H1 (cell line): ENCODE data around the gene ICA1. TPM values are rescaled to one million over a fixed set of nuclear protein-coding genes. Genes with fewer than 3 reads are reported as not detected.

Experiments used
- CTCF ChIA-PET: fragments of 300-600 bp; sonication (Branson Sonifier 250); formaldehyde crosslinking; loops from one replicate; lab custom pipeline; 2021; ENCODE audit not compliant: partially characterized antibody; lab: Charles Lee
- POLR2A ChIA-PET: fragments of 300-600 bp; sonication (Branson Sonifier 250); formaldehyde crosslinking; loops from one replicate; lab custom pipeline; 2021; ENCODE audit warnings: inconsistent platforms; ENCODE audit not compliant: partially characterized antibody; lab: Charles Lee
- DNase-seq, 2 experiments: peaks; one replicate each; pipeline versions ENCODE4 v3.0.0 to v3.0.0-alpha.2; 2010 to 2022; ENCODE audit warnings: low spot score in 2 of 2, low read depth in 1 of 2, mixed read lengths in 1 of 2
- FAIRE-seq: peaks from 2 replicates; lab custom pipeline; 2011; peaks lifted over from hg19 to GRCh38; lab: Jason Lieb, UNC
- H2AFZ ChIP-seq: 2 replicates; pipeline ENCODE4 v1.8.1; 2012; ENCODE audit warnings: low read length, inconsistent platforms
- H2AK5ac ChIP-seq: 2 replicates; pipeline ENCODE4 v1.6.1; 2013; ENCODE audit warnings: low read depth, low read length
- H2BK120ac ChIP-seq: replicated peaks from 2 replicates; pipeline ENCODE3; 2013; ENCODE audit warnings: low read depth, low read length, inconsistent platforms
- H2BK12ac ChIP-seq: 2 replicates; pipeline ENCODE4 v1.6.1; 2013; ENCODE audit warnings: low read depth, low read length
- H2BK15ac ChIP-seq: 2 replicates; pipeline ENCODE4 v1.6.1; 2013; ENCODE audit warnings: low read length
- H2BK20ac ChIP-seq: 2 replicates; pipeline ENCODE4 v1.6.1; 2013; ENCODE audit warnings: low read length
- H2BK5ac ChIP-seq: 2 replicates; pipeline ENCODE4 v1.6.1; 2013; ENCODE audit warnings: low read depth, low read length
- H3K14ac ChIP-seq: 2 replicates; pipeline ENCODE4 v1.6.1; 2013; ENCODE audit warnings: inconsistent platforms; ENCODE audit not compliant: insufficient read length
- H3K18ac ChIP-seq: 2 replicates; pipeline ENCODE4 v1.6.1; 2013; ENCODE audit warnings: low read length; ENCODE audit errors: extremely low read depth
- H3K23ac ChIP-seq: 2 replicates; pipeline ENCODE4 v1.6.1; 2013; ENCODE audit warnings: inconsistent platforms; ENCODE audit not compliant: insufficient read length
- H3K23me2 ChIP-seq: 2 replicates; pipeline ENCODE4 v1.6.1; 2013; ENCODE audit warnings: low read depth, low read length
- H3K27ac ChIP-seq: 2 replicates; pipeline ENCODE4 v1.6.1; 2011; ENCODE audit warnings: low read depth, low read length, inconsistent platforms
- H3K27me3 ChIP-seq, 4 experiments: replicated peaks in 1 of 4; 1 replicate in 1 of 4; 2 replicates in 3 of 4; pipeline versions ENCODE4 v1.6.1 to v1.8.1; 2011 to 2013; ENCODE audit warnings: low read length in 3 of 4, mild to moderate bottlenecking in 3 of 4, inconsistent platforms in 2 of 4, mixed read lengths in 2 of 4, moderate library complexity in 1 of 4; ENCODE audit not compliant: control insufficient read depth in 3 of 4, insufficient read depth in 3 of 4; ENCODE audit errors: extremely low read depth in 1 of 4
- H3K36me3 ChIP-seq, 4 experiments: 2 replicates each; pipeline versions ENCODE4 v1.6.1 to v1.8.1; 2011 to 2013; ENCODE audit warnings: mild to moderate bottlenecking in 4 of 4, low read length in 3 of 4, moderate library complexity in 2 of 4, control low read depth in 1 of 4, inconsistent platforms in 1 of 4; ENCODE audit not compliant: insufficient read depth in 4 of 4, control insufficient read depth in 2 of 4
- H3K4ac ChIP-seq: replicated peaks from 2 replicates; pipeline ENCODE3; 2013; ENCODE audit warnings: low read length, low read depth, mixed read lengths, inconsistent platforms; ENCODE audit not compliant: insufficient read length
- H3K4me1 ChIP-seq, 4 experiments: replicated peaks in 1 of 4; 1 replicate in 1 of 4; 2 replicates in 3 of 4; pipeline versions ENCODE4 v1.6.1 to v1.8.1; 2011 to 2013; ENCODE audit warnings: low read length in 3 of 4, inconsistent platforms in 2 of 4, mixed read lengths in 1 of 4; ENCODE audit not compliant: insufficient read depth in 4 of 4, control insufficient read depth in 3 of 4
- H3K4me2 ChIP-seq, 2 experiments: 2 replicates each; pipeline versions ENCODE4 v1.6.1 to v1.8.1; 2011 to 2013; ENCODE audit warnings: low read depth in 2 of 2, low read length in 2 of 2, control low read depth in 1 of 2, inconsistent platforms in 1 of 2, mild to moderate bottlenecking in 1 of 2; ENCODE audit not compliant: insufficient read depth in 1 of 2
- H3K4me3 ChIP-seq, 4 experiments: fragments of 200-600, 300-600 bp in 1 of 4; sonication (generic), shearing (Covaris generic), sonication (Bioruptor Twin) in 1 of 4; 2 replicates each; pipeline versions ENCODE4 v1.5.1 to v1.8.1; 2011 to 2016; ENCODE audit warnings: low read length in 4 of 4, low read depth in 3 of 4, control low read depth in 2 of 4, inconsistent platforms in 2 of 4, mild to moderate bottlenecking in 2 of 4, mixed read lengths in 1 of 4, moderate library complexity in 1 of 4; ENCODE audit not compliant: insufficient read depth in 2 of 4; ENCODE audit errors: extremely low read depth in 1 of 4
- H3K56ac ChIP-seq: replicated peaks from 2 replicates; pipeline ENCODE3; 2013; ENCODE audit warnings: low read depth, mild to moderate bottlenecking, mixed read lengths, low read length, inconsistent platforms; ENCODE audit not compliant: insufficient read length
- H3K79me1 ChIP-seq: 2 replicates; pipeline ENCODE4 v1.6.1; 2013; ENCODE audit warnings: low read depth, low read length, control low read depth
- H3K79me2 ChIP-seq, 2 experiments: 2 replicates each; pipeline versions ENCODE4 v1.6.1 to v1.8.1; 2012 to 2013; ENCODE audit warnings: low read length in 2 of 2, mild to moderate bottlenecking in 2 of 2, inconsistent platforms in 1 of 2; ENCODE audit not compliant: insufficient read depth in 2 of 2, control insufficient read depth in 1 of 2
- H3K9ac ChIP-seq, 4 experiments: replicated peaks in 1 of 4; 1 replicate in 1 of 4; 2 replicates in 3 of 4; pipeline versions ENCODE4 v1.6.1 to v1.8.1; 2011 to 2013; ENCODE audit warnings: low read depth in 3 of 4, low read length in 3 of 4, control low read depth in 2 of 4, mild to moderate bottlenecking in 2 of 4, moderate library complexity in 2 of 4, inconsistent platforms in 1 of 4; ENCODE audit errors: extremely low read depth in 1 of 4
- H3K9me3 ChIP-seq, 2 experiments: 2 replicates each; pipeline versions ENCODE4 v1.6.1 to v1.8.1; 2012 to 2013; ENCODE audit warnings: mild to moderate bottlenecking in 2 of 2, moderate library complexity in 2 of 2, control low read depth in 1 of 2, inconsistent platforms in 1 of 2, low read depth in 1 of 2, low read length in 1 of 2, mixed read lengths in 1 of 2; ENCODE audit not compliant: insufficient read depth in 2 of 2
- H4K20me1 ChIP-seq, 2 experiments: replicated peaks in 1 of 2; 2 replicates each; pipeline versions ENCODE3 to v1.8.1; 2011 to 2013; ENCODE audit warnings: inconsistent platforms in 2 of 2, low read length in 2 of 2, mild to moderate bottlenecking in 1 of 2; ENCODE audit not compliant: insufficient read depth in 2 of 2, control insufficient read depth in 1 of 2
- H4K5ac ChIP-seq: 2 replicates; pipeline ENCODE4 v1.6.1; 2013; ENCODE audit warnings: low read length, low read depth, mixed read lengths, inconsistent platforms; ENCODE audit not compliant: insufficient read length
- H4K8ac ChIP-seq: 2 replicates; pipeline ENCODE4 v1.8.0; 2013; ENCODE audit warnings: mild to moderate bottlenecking, moderate library complexity, low read length, inconsistent platforms; ENCODE audit not compliant: insufficient read depth; ENCODE audit errors: extremely low read depth
- H4K91ac ChIP-seq: replicated peaks from 2 replicates; pipeline ENCODE3; 2013; ENCODE audit warnings: low read length, mixed read lengths, inconsistent platforms; ENCODE audit not compliant: insufficient read length
- BCL11A ChIP-seq, 2 experiments: IDR thresholded peaks; one replicate each; pipeline ENCODE4 v1.6.1; 2011; ENCODE audit warnings: low read depth in 2 of 2, low read length in 2 of 2, mild to moderate bottlenecking in 2 of 2
- EZH2 ChIP-seq: fragments of 200-600 bp; sonication (generic); IDR thresholded peaks from 2 replicates; pipeline ENCODE4 v1.7.1; 2012; ENCODE audit warnings: low read depth, mild to moderate bottlenecking, moderate library complexity, low read length, inconsistent platforms; ENCODE audit not compliant: severe bottlenecking
- GABPA ChIP-seq: IDR thresholded peaks from 2 replicates; pipeline ENCODE4 v1.6.1; 2011; ENCODE audit warnings: mild to moderate bottlenecking, low read length, moderate library complexity, borderline replicate concordance; ENCODE audit not compliant: insufficient read depth
- JUN ChIP-seq: IDR thresholded peaks from 2 replicates; pipeline ENCODE4 v1.6.1; 2011; ENCODE audit warnings: low read depth, mild to moderate bottlenecking, improper control_type of control experiment, low read length
- POLR2AphosphoS5 ChIP-seq: IDR thresholded peaks from 2 replicates; pipeline ENCODE4 v1.6.1; 2011; ENCODE audit warnings: low read depth, low read length
- SAP30 ChIP-seq: fragments of 300-600 bp; sonication (generic); IDR thresholded peaks from 2 replicates; pipeline ENCODE4 v1.7.1; 2012; ENCODE audit warnings: low read length, moderate library complexity, mild to moderate bottlenecking, inconsistent platforms; ENCODE audit not compliant: insufficient read depth, insufficient replicate concordance
- SIN3A ChIP-seq, 2 experiments: IDR thresholded peaks in 1 of 2; conservative IDR thresholded peaks in 1 of 2; 2 replicates each; pipeline ENCODE4 v1.6.1; 2011 to 2012; ENCODE audit warnings: low read length in 2 of 2, improper control_type of control experiment in 1 of 2, low read depth in 1 of 2, mild to moderate bottlenecking in 1 of 2
- SIX5 ChIP-seq: IDR thresholded peaks from 2 replicates; pipeline ENCODE4 v1.6.1; 2011; ENCODE audit warnings: mild to moderate bottlenecking, low read depth, low read length
- SP1 ChIP-seq: IDR thresholded peaks from 2 replicates; pipeline ENCODE4 v1.6.1; 2011; ENCODE audit warnings: low read depth, low read length
- SUZ12 ChIP-seq: fragments of 200-600 bp; sonication (generic); IDR thresholded peaks from 2 replicates; pipeline ENCODE4 v1.6.1; 2012; ENCODE audit warnings: mild to moderate bottlenecking, inconsistent platforms, low read length, moderate library complexity, mixed read lengths
- TAF1 ChIP-seq: IDR thresholded peaks from 2 replicates; pipeline ENCODE4 v1.6.1; 2011; ENCODE audit warnings: mild to moderate bottlenecking, low read depth, low read length
- TCF12 ChIP-seq: IDR thresholded peaks from 2 replicates; pipeline ENCODE4 v1.6.1; 2011; ENCODE audit warnings: low read depth, mild to moderate bottlenecking, low read length
- ZNF274 ChIP-seq: IDR thresholded peaks from 2 replicates; pipeline ENCODE4 v1.7.0; 2012; ENCODE audit warnings: low read length, borderline replicate concordance; ENCODE audit errors: extremely low read depth
- WGBS, 2 experiments: shearing (Covaris generic) in 1 of 2; methylation state at CpG; one replicate each; pipeline versions ENCODE4 v1.1.6 to v1.1.7; 2013 to 2015; ENCODE audit warnings: low lambda C conversion rate in 2 of 2, mixed read lengths in 2 of 2, inconsistent platforms in 1 of 2, low coverage in 1 of 2, missing lambda C conversion rate in 1 of 2; ENCODE audit not compliant: insufficient replicate concordance in 2 of 2, insufficient coverage in 1 of 2, insufficient read length in 1 of 2; ENCODE audit errors: extremely low coverage in 1 of 2, missing lambda C conversion rate in 1 of 2; 5-methylcytosine and 5-hydroxymethylcytosine counted together
- polyA plus RNA-seq, 7 experiments: library from polyadenylated mRNA; depleted of rRNA in 3 of 7; stranded (reverse) in 5 of 7; unstranded in 2 of 7; fragments of >200 nt in 5 of 7; fragments of 200-250 nt in 2 of 7; gene quantifications; 1 replicate in 5 of 7; 2 replicates in 1 of 7; 4 replicates in 1 of 7; pipeline versions ENCODE4 v1.2.1 to v1.2.3, GENCODE V29; 2011 to 2013; ENCODE audit warnings: missing spikeins in 2 of 7, mixed read lengths in 2 of 7
- total RNA-seq: library from RNA; stranded (reverse); fragmentation: NEBNext Ultra II Directional; extraction: Animal tissue kit (Norgen Biotek cat#: 25700); gene quantifications from 2 replicates; pipeline ENCODE4 v1.2.1, GENCODE V29; 2021

Gene ICA1
- total and polyA plus RNA-seq, 2 of the 8 experiments (the other 6 are each of a cell fraction or from before 2014, with no cell fraction given) = 14.9 to 37.1 TPM

DNA sequence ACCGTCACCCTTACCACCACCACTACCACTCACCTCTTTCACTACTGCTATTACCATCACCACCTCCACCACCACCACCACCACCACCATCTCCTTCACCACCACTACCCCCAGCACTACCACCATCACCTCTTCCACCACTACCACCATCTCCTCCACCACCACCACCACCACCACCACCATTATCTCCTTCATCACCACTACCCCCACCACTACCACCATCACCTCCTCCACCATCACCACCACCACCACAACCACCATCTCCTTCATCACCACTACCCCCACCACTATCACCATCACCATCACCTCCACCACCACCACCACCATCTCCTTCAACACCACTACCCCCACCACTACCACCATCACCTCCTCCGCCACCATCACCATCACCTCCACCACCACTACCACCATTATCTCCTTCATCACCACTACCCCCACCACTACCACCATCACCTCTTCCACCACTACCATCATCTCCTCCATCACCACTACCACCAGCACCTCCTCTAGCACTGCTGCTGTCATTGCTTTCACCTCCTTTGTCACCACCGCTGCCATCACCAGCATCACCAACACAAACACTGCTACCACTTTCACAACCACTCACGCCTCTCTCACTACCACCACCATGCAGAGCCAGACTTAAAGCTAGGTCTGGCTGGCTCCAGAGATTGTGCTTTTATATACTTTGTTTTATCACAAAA lies 109.3 kb downstream of the ICA1 start:
- Histone ChIP-seq H3K27ac (no peak overlapping the region), H3K79me2 (no peaks in the 10 kb centered on the region), H4K20me1 (peaks cover 0 to 2% of the 10 kb centered on the region in 2 experiments), H3K79me1 (no peaks in the 10 kb centered on the region), H2AK5ac (no peak overlapping the region), H2BK15ac (no peak overlapping the region), H4K8ac (peak overlapping the region; percentile 54; the same call in 1 of the 2 replicates), H3K36me3 (no peaks in the 10 kb centered on the region; a peak in 1 of 8 replicates), H3K4me2 (no peak overlapping the region), H3K23me2 (peaks cover 6% of the 10 kb centered on the region; the same call in 1 of the 2 replicates), H2BK20ac (no peak overlapping the region), H3K27me3 (no peaks in the 10 kb centered on the region), H3K4me1 (peaks cover 0 to 6% (median 3%) of the 10 kb centered on the region in 4 experiments; a peak in 2 of 7 replicates), H3K18ac (no peak overlapping the region), H2AFZ (no peak overlapping the region), H2BK12ac (no peak overlapping the region; the same call in 1 of the 2 replicates), H3K9ac (no peak overlapping the region), H2BK5ac (no peak overlapping the region), H3K4me3 (no peak overlapping the region), H2BK120ac (no peak overlapping the region), H3K9me3 (no peaks in the 10 kb centered on the region; a peak in 1 of 4 replicates), H3K23ac (no peak overlapping the region), H3K14ac (no peak overlapping the region), H4K91ac (peak overlapping the region; percentile 70), H4K5ac (no peak overlapping the region), H3K4ac (no peak overlapping the region), H3K56ac (peak overlapping the region; percentile 97)
- CTCF ChIA-PET = no interaction called here
- no peak for FAIRE-seq
- POLR2A ChIA-PET = no interaction called here
- WGBS, 2 experiments = 84% methylated on average over 4 of the region's 4 CpGs; no CpG with 5 or more reads in 1 of the 2 experiments
- DNase-seq = no peak
- no peak for TF ChIP-seq TCF12
- no peak for TF ChIP-seq SP1
- TF ChIP-seq SAP30 = no peak
- TF ChIP-seq SUZ12 = no peak
- no peak for TF ChIP-seq POLR2AphosphoS5
- no peak for TF ChIP-seq TAF1
- no peak for TF ChIP-seq GABPA
- TF ChIP-seq EZH2 = no peak
- TF ChIP-seq JUN = no peak
- TF ChIP-seq SIN3A (conservative IDR thresholded peaks at IDR 0.05 in 1 of 2, IDR thresholded peaks at IDR 0.05 in 1 of 2; ENCODE audit: low read depth in 1 of 2, low read length in 2 of 2) = no peak
- no peak for TF ChIP-seq SIX5
- no peak for TF ChIP-seq ZNF274
- TF ChIP-seq BCL11A (IDR thresholded peaks at IDR 0.05; ENCODE audit: low read depth in 2 of 2, low read length in 2 of 2) = no peak
